H9 (cell line): ENCODE data around the gene MCFD2. TPM values are rescaled to one million over a fixed set of nuclear protein-coding genes. Genes with fewer than 3 reads are reported as not detected.

Source experiments
- DNase-seq: peaks from one replicate; pipeline ENCODE4 v3.0.0-alpha.2; 2017
- H2AFZ ChIP-seq: one replicate; pipeline ENCODE4 v1.6.1; 2013; ENCODE audit warnings: mild to moderate bottlenecking, low read length, control low read depth, moderate library complexity
- H2AK5ac ChIP-seq: 2 replicates; pipeline ENCODE4 v1.6.1; 2013; ENCODE audit warnings: low read length, control low read depth, mixed read lengths; ENCODE audit not compliant: insufficient read length
- H2BK120ac ChIP-seq: one replicate; pipeline ENCODE4 v1.6.1; 2013; ENCODE audit warnings: low read depth, mild to moderate bottlenecking, low read length, control low read depth, inconsistent platforms; ENCODE audit not compliant: poor library complexity, severe bottlenecking
- H2BK12ac ChIP-seq: 2 replicates; pipeline ENCODE4 v1.6.1; 2013; ENCODE audit warnings: low read length, control low read depth, mixed read lengths, low read depth; ENCODE audit not compliant: insufficient read length
- H2BK15ac ChIP-seq: 2 replicates; pipeline ENCODE4 v1.6.1; 2013; ENCODE audit warnings: low read depth, low read length, control low read depth
- H2BK20ac ChIP-seq: one replicate; pipeline ENCODE4 v1.6.1; 2013; ENCODE audit warnings: low read depth, mild to moderate bottlenecking, low read length, control low read depth, inconsistent platforms; ENCODE audit not compliant: poor library complexity, severe bottlenecking
- H2BK5ac ChIP-seq: 2 replicates; pipeline ENCODE4 v1.6.1; 2013; ENCODE audit warnings: low read length, control low read depth, mixed read lengths; ENCODE audit not compliant: insufficient read length
- H3K14ac ChIP-seq: 2 replicates; pipeline ENCODE4 v1.6.1; 2013; ENCODE audit warnings: low read length, control low read depth; ENCODE audit not compliant: insufficient read depth
- H3K18ac ChIP-seq: 2 replicates; pipeline ENCODE4 v1.6.1; 2013; ENCODE audit warnings: low read depth, mild to moderate bottlenecking, mixed read lengths, low read length, control low read depth; ENCODE audit not compliant: insufficient read length
- H3K23ac ChIP-seq: 2 replicates; pipeline ENCODE4 v1.6.1; 2013; ENCODE audit warnings: low read length, control low read depth, mixed read lengths, low read depth; ENCODE audit not compliant: insufficient read length
- H3K23me2 ChIP-seq: 2 replicates; pipeline ENCODE4 v1.6.1; 2013; ENCODE audit warnings: low read depth, mild to moderate bottlenecking, mixed read lengths, low read length, control low read depth; ENCODE audit not compliant: insufficient read length, poor library complexity, severe bottlenecking
- H3K27ac ChIP-seq: 2 replicates; pipeline ENCODE4 v1.5.1; 2013; ENCODE audit warnings: low read length, control low read depth, mixed read lengths, low read depth; ENCODE audit not compliant: insufficient read length
- H3K27me3 ChIP-seq: 2 replicates; pipeline ENCODE4 v1.6.1; 2013; ENCODE audit warnings: low read length, control low read depth, inconsistent platforms; ENCODE audit not compliant: insufficient read depth
- H3K4ac ChIP-seq: 2 replicates; pipeline ENCODE4 v1.6.1; 2013; ENCODE audit warnings: low read depth, mild to moderate bottlenecking, control low read depth, inconsistent platforms, low read length, moderate library complexity
- H3K4me1 ChIP-seq: 2 replicates; pipeline ENCODE4 v1.6.1; 2013; ENCODE audit warnings: low read length, control low read depth, inconsistent platforms; ENCODE audit not compliant: insufficient read depth
- H3K4me2 ChIP-seq: 2 replicates; pipeline ENCODE4 v1.6.1; 2013; ENCODE audit warnings: low read length, control low read depth, mixed read lengths; ENCODE audit not compliant: insufficient read length, insufficient read depth
- H3K56ac ChIP-seq: 2 replicates; pipeline ENCODE4 v1.6.1; 2013; ENCODE audit warnings: low read depth, mild to moderate bottlenecking, mixed read lengths, low read length, control low read depth; ENCODE audit not compliant: insufficient read length
- H3K79me1 ChIP-seq: 2 replicates; pipeline ENCODE4 v1.6.1; 2013; ENCODE audit warnings: low read depth, mild to moderate bottlenecking, moderate library complexity, low read length, control low read depth, inconsistent platforms; ENCODE audit not compliant: insufficient read depth, poor library complexity, severe bottlenecking
- H3K79me2 ChIP-seq: 2 replicates; pipeline ENCODE4 v1.6.1; 2013; ENCODE audit warnings: low read length, control low read depth, inconsistent platforms; ENCODE audit not compliant: insufficient read depth
- H3K9ac ChIP-seq: 2 replicates; pipeline ENCODE4 v1.6.1; 2013; ENCODE audit warnings: low read length, control low read depth, mixed read lengths; ENCODE audit not compliant: insufficient read length; ENCODE audit errors: extremely low read depth
- H3K9me3 ChIP-seq: one replicate; pipeline ENCODE4 v1.6.1; 2013; ENCODE audit warnings: low read depth, low read length, inconsistent platforms; ENCODE audit not compliant: control insufficient read depth
- H3T11ph ChIP-seq: one replicate; pipeline ENCODE4 v1.6.1; 2013; ENCODE audit warnings: mild to moderate bottlenecking, low read length, control low read depth, inconsistent platforms
- H4K20me1 ChIP-seq: one replicate; pipeline ENCODE4 v1.6.1; 2013; ENCODE audit not compliant: control insufficient read depth, insufficient read length, insufficient read depth
- H4K5ac ChIP-seq: 2 replicates; pipeline ENCODE4 v1.6.1; 2013; ENCODE audit warnings: low read depth, mild to moderate bottlenecking, mixed read lengths, low read length, control low read depth; ENCODE audit not compliant: insufficient read length
- H4K8ac ChIP-seq: replicated peaks from 2 replicates; pipeline ENCODE4 v1.6.1; 2013; ENCODE audit warnings: low read length, control low read depth, mixed read lengths, low read depth; ENCODE audit not compliant: insufficient read length
- H4K91ac ChIP-seq: 2 replicates; pipeline ENCODE4 v1.6.1; 2013; ENCODE audit warnings: low read depth, mild to moderate bottlenecking, moderate library complexity, mixed read lengths, low read length, control low read depth; ENCODE audit not compliant: insufficient read length
- H3K27ac Mint-ChIP-seq, 3 experiments: 2 replicates in 2 of 3; 3 replicates in 1 of 3; pipeline ENCODE4 v1.8.0; 2020 to 2021; ENCODE audit warnings: mixed read lengths in 3 of 3, mild to moderate bottlenecking in 1 of 3, moderate library complexity in 1 of 3
- H3K27me3 Mint-ChIP-seq: 2 replicates; pipeline ENCODE4 v1.8.0; 2021; ENCODE audit warnings: low read depth, mild to moderate bottlenecking, moderate library complexity, mixed read lengths
- H3K36me3 Mint-ChIP-seq, 3 experiments: 2 replicates in 2 of 3; 3 replicates in 1 of 3; pipeline ENCODE4 v1.8.0; 2020 to 2021; ENCODE audit warnings: low read depth in 3 of 3, mixed read lengths in 3 of 3; ENCODE audit not compliant: insufficient read depth in 1 of 3
- H3K4me1 Mint-ChIP-seq, 2 experiments: 2 replicates each; pipeline ENCODE4 v1.8.0; 2020; ENCODE audit warnings: mixed read lengths in 2 of 2
- H3K4me3 Mint-ChIP-seq, 2 experiments: 2 replicates in 1 of 2; 3 replicates in 1 of 2; pipeline ENCODE4 v1.8.0; 2020 to 2021; ENCODE audit warnings: mild to moderate bottlenecking in 2 of 2, mixed read lengths in 2 of 2, moderate library complexity in 1 of 2
- H3K9me3 Mint-ChIP-seq, 2 experiments: 2 replicates in 1 of 2; 3 replicates in 1 of 2; pipeline ENCODE4 v1.8.0; 2020; ENCODE audit warnings: mild to moderate bottlenecking in 2 of 2, mixed read lengths in 2 of 2, moderate library complexity in 1 of 2
- CTCF ChIP-seq: fragments of 200-600 bp; sonication (generic); conservative IDR thresholded peaks from 3 replicates; pipeline ENCODE4 v1.8.0; 2021; ENCODE audit warnings: antibody characterized with exemption, mild to moderate bottlenecking
- WGBS: extraction: QIAGEN DNeasy Blood & Tissue Kit; methylation state at CpG from one replicate; pipeline ENCODE4 v1.1.7; 2013; ENCODE audit warnings: missing lambda C conversion rate, low lambda C conversion rate, mixed read lengths; ENCODE audit not compliant: insufficient read length; ENCODE audit errors: extremely low coverage; 5-methylcytosine and 5-hydroxymethylcytosine counted together
- total RNA-seq: library from RNA; stranded (reverse); gene quantifications from 2 replicates; pipeline ENCODE4 v1.2.1, GENCODE V29; 2021

Gene MCFD2
- total RNA-seq, 1 experiment from 2014 or later: 64.6 TPM

- Histone ChIP-seq H2BK15ac (no peak overlapping the region), H4K8ac (no peak overlapping the region), H3K9ac (no peak overlapping the region), H3K23me2 (peaks cover 16% of the 10 kb centered on the region), H3K79me1 (no peaks in the 10 kb centered on the region), H3K4me1 (no peaks in the 10 kb centered on the region; the same call in 1 of the 2 replicates), H2AFZ (no peak overlapping the region), H3K79me2 (no peaks in the 10 kb centered on the region), H3K4ac (no peak overlapping the region), H4K20me1 (no peaks in the 10 kb centered on the region), H2BK20ac (no peak overlapping the region), H4K5ac (no peak overlapping the region), H3K56ac (no peak overlapping the region), H3K14ac (no peak overlapping the region), H3K4me2 (no peak overlapping the region), H3K27me3 (no peaks in the 10 kb centered on the region; the same call in 1 of the 2 replicates), H3K9me3 (no peaks in the 10 kb centered on the region), H3K27ac (no peak overlapping the region), H2BK5ac (no peak overlapping the region), H4K91ac (no peak overlapping the region), H2BK120ac (no peak overlapping the region), H2BK12ac (no peak overlapping the region), H3T11ph (no peak overlapping the region), H3K23ac (no peak overlapping the region), H3K18ac (no peak overlapping the region), H2AK5ac (no peak overlapping the region)
- no peaks in the 10 kb centered on the region; a peak in 1 of 5 replicates for H3K9me3 Mint-ChIP-seq
- peak; percentile 49 for TF ChIP-seq CTCF
- no peaks in the 10 kb centered on the region for H3K36me3 Mint-ChIP-seq
- H3K4me1 Mint-ChIP-seq: peaks cover 20 to 21% of the 10 kb centered on the region in 2 experiments
- H3K4me3 Mint-ChIP-seq: no peak overlapping the region
- H3K27ac Mint-ChIP-seq: no peak overlapping the region
- H3K27me3 Mint-ChIP-seq: peaks cover 15% of the 10 kb centered on the region
- no peak for DNase-seq
- WGBS: no CpG with 5 or more reads among the region's 4 CpGs
Observed at GRCh38 chr2:46937471-46937901, 21.9 kb upstream of the MCFD2 start.
